Lower leg skin (tissue), 3 donors: Measurements from ENCODE around the gene INSC.

Experiments used
- CTCF ChIP-seq, 3 donors: fragments of 450-650 bp; IDR thresholded peaks; one replicate each; pipeline ENCODE4 v1.5.1; 2016; ENCODE audit warnings: antibody characterized with exemption in 3 of 3, mild to moderate bottlenecking in 3 of 3, moderate library complexity in 2 of 3
- POLR2A ChIP-seq, 2 donors: fragments of 450-650 bp; IDR thresholded peaks; one replicate each; pipeline ENCODE4 v1.6.1; 2016 to 2017; ENCODE audit warnings: antibody characterized with exemption in 2 of 2, mild to moderate bottlenecking in 1 of 2, moderate library complexity in 1 of 2

GRCh38 chr11:15204711-15205110 lies 90.0 kb downstream of the INSC start:
- no peak for TF ChIP-seq CTCF (IDR thresholded peaks at IDR 0.05)
- no peak for TF ChIP-seq POLR2A (IDR thresholded peaks at IDR 0.05)
